ENCODE data around the gene AIG1. TPM values are rescaled to one million over a fixed set of nuclear protein-coding genes. Genes with fewer than 3 reads are reported as not detected.

Gene AIG1
- total and polyA plus RNA-seq, 2 of the 4 experiments (the other 2 are of a cell fraction): 21.3 to 27.1 TPM

DNA sequence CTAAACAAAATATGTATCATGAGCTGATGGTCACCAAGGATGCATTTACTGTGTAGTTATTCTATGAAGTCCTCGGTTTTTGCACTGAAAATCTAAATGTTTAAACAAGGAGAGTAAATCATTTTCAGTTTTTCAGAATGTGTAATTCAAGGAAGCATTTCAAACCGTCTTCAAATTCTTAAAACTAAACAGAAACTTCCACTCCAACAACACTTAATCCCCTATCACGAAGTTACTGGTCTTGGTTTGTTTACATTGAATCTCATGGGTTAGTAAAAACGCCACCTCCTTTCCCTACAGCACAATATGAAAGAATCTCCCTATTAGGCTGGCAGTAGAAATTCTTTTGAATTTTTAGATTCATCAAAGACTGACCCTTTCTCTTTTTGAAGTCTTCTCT, 192.9 kb downstream of the AIG1 start:
- ATAC-seq (ENCODE audit: low read depth) (peak; percentile 85), DNase-seq (peak; percentile 41)
- Histone ChIP-seq H3K27ac (ENCODE audit: insufficient read depth, low read length) (peak overlapping the region; percentile 65; the same call in 1 of the 2 replicates), H2BK120ac (ENCODE audit: low read depth, low read length) (peak overlapping the region; percentile 38; the same call in 1 of the 2 replicates), H2BK15ac (ENCODE audit: low read depth, low read length) (no peak overlapping the region), H3K56ac (ENCODE audit: extremely low read depth, insufficient read depth, low read length) (no peak overlapping the region; the same call in 1 of the 2 replicates), H4K91ac (ENCODE audit: insufficient read depth, low read depth, low read length) (no peak overlapping the region), H3K18ac (ENCODE audit: low read depth, low read length) (no peak overlapping the region), H2AK9ac (replicated peaks; ENCODE audit: low read depth, low read length, poor library complexity) (no peak overlapping the region), H3K4ac (ENCODE audit: low read depth, low read length) (peak overlapping the region; percentile 37; the same call in 1 of the 2 replicates), H2AK5ac (ENCODE audit: low read depth, low read length) (0 out of 2 replicates have a peak overlapping the region, but pooled peaks have one; percentile 13), H3K27me3 (ENCODE audit: control insufficient read depth, insufficient read depth, low read length) (no peaks in the 10 kb centered on the region), H4K20me1 (ENCODE audit: insufficient read depth, low read length) (no peaks in the 10 kb centered on the region), H3K14ac (replicated peaks; ENCODE audit: low read depth, low read length) (0 out of 2 replicates have a peak overlapping the region, but pooled peaks have one; percentile 24), H3K23ac (ENCODE audit: low read depth, low read length) (no peak overlapping the region), H2BK5ac (ENCODE audit: low read depth, low read length, poor library complexity, severe bottlenecking) (peak overlapping the region; percentile 15), H2AFZ (replicated peaks; ENCODE audit: low read length, poor library complexity) (no peak overlapping the region), H2BK20ac (ENCODE audit: low read depth, low read length) (peak overlapping the region; percentile 76; the same call in 1 of the 2 replicates), H3K4me3 (ENCODE audit: insufficient read depth, low read depth, low read length) (no peak overlapping the region), H3K4me1 (ENCODE audit: control insufficient read depth, insufficient read depth, low read length) (peaks cover 6% of the 10 kb centered on the region; the same call in 1 of the 2 replicates), H3K79me1 (ENCODE audit: low read depth in 1 of 2, low read length in 2 of 2) (no peaks in the 10 kb centered on the region), H3K4me2 (ENCODE audit: low read depth, low read length) (peak overlapping the region; percentile 70), H3K9me1 (ENCODE audit: insufficient read depth, low read length) (peaks cover 2% of the 10 kb centered on the region; the same call in 1 of the 2 replicates), H3K9ac (ENCODE audit: low read depth, low read length) (peak overlapping the region; percentile 37; the same call in 1 of the 2 replicates), H4K5ac (ENCODE audit: low read depth, low read length) (no peak overlapping the region), H3K36me3 (ENCODE audit: control insufficient read depth, insufficient read depth, low read length) (no peaks in the 10 kb centered on the region), H3K9me3 (ENCODE audit: control insufficient read depth, insufficient read depth, low read length) (no peaks in the 10 kb centered on the region; the same call in 1 of the 2 replicates), H4K8ac (ENCODE audit: low read depth in 2 of 2, low read length in 2 of 2) (no peak overlapping the region)
- TF ChIP-seq, protein P1, sequence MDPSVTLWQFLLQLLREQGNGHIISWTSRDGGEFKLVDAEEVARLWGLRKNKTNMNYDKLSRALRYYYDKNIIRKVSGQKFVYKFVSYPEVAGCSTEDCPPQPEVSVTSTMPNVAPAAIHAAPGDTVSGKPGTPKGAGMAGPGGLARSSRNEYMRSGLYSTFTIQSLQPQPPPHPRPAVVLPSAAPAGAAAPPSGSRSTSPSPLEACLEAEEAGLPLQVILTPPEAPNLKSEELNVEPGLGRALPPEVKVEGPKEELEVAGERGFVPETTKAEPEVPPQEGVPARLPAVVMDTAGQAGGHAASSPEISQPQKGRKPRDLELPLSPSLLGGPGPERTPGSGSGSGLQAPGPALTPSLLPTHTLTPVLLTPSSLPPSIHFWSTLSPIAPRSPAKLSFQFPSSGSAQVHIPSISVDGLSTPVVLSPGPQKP (IDR thresholded peaks at IDR 0.05; ENCODE audit: borderline replicate concordance, low read depth, low read length): no peak
- no peak for TF ChIP-seq MXI1 (IDR thresholded peaks at IDR 0.05; ENCODE audit: borderline replicate concordance, low read depth, low read length)
- no peak for TF ChIP-seq BHLHE40 (IDR thresholded peaks at IDR 0.05; ENCODE audit: low read depth, low read length)
- TF ChIP-seq SMC3 (IDR thresholded peaks at IDR 0.05; ENCODE audit: low read depth, low read length): no peak
- no CpG with 5 or more reads among the region's 4 CpGs for WGBS, 2 experiments (ENCODE audit: extremely low coverage in 2 of 2, insufficient read length in 1 of 2)
- POLR2A ChIA-PET (ENCODE audit: unreplicated experiment): no interaction called here
- dilution Hi-C loops (cut with HindIII; ENCODE audit: low sequenced_read_pairs, unreplicated experiment) (no loop called here), intact Hi-C loops (cut with micrococcal nuclease) (loop anchor here (5.0 kb wide), 1 partner anchor 174 kb away; no protein-coding TSS in a partner anchor), in situ Hi-C loops (cut with MboI; ENCODE audit: low sequenced_read_pairs) (no loop called here)
- CTCF ChIA-PET: interaction anchor here (0.6 kb wide), 1 partner anchor 144 kb away, joined by 3 read pairs; no protein-coding TSS in a partner anchor
- BruUV-seq (replicated peaks): no TSS peak
